IPS-11a (cell line): ENCODE results near the gene FNBP1.

Source experiments
- H3K4me3 ChIP-seq: one replicate; pipeline ENCODE4 v1.5.1; 2013; ENCODE audit warnings: low read depth, low read length, control low read depth

The FNBP1 gene

GRCh38 chr9:129865668-129866320 lies 177.2 kb downstream of the FNBP1 start:
- no peak overlapping the region for H3K4me3 ChIP-seq

- H3K4me3 ChIP-seq, result no peak overlapping the region
Observed at GRCh38 chr9:129864991-129865647, 177.9 kb downstream of the FNBP1 start.

DNA sequence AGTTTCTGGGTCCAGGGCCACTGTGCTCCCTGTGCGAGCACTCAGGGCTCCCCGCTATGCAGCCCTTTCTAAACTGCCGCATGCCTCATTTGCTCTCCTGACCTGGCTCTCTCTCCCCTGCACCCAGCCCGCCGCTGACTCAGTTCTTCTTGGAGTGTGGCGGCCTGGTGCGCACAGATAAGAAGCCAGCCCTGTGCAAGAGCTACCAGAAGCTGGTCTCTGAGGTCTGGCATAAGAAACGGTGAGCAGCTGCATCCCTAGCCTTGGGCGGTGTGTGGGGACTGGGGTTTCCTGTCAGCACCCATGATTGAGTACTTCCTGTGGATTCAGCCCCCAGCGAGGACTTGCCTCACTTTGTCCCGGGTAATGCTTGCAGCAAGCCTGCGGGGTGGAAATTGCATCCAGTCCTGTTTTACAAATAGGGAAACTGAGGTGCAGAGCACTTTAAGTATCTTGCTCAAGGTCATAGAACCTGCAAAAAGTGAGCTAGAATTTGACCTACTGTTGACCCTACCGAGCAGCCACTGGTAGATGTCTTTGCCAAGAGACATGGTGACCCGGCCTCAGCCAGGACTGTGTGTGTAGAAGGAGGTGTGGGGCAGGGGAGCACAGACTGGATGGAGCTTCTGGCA lies 179.8 kb downstream of the FNBP1 start:
- no peak overlapping the region for H3K4me3 ChIP-seq

- no peak overlapping the region for H3K4me3 ChIP-seq
Observed at GRCh38 chr9:129861447-129861827, 181.6 kb downstream of the FNBP1 start.

DNA sequence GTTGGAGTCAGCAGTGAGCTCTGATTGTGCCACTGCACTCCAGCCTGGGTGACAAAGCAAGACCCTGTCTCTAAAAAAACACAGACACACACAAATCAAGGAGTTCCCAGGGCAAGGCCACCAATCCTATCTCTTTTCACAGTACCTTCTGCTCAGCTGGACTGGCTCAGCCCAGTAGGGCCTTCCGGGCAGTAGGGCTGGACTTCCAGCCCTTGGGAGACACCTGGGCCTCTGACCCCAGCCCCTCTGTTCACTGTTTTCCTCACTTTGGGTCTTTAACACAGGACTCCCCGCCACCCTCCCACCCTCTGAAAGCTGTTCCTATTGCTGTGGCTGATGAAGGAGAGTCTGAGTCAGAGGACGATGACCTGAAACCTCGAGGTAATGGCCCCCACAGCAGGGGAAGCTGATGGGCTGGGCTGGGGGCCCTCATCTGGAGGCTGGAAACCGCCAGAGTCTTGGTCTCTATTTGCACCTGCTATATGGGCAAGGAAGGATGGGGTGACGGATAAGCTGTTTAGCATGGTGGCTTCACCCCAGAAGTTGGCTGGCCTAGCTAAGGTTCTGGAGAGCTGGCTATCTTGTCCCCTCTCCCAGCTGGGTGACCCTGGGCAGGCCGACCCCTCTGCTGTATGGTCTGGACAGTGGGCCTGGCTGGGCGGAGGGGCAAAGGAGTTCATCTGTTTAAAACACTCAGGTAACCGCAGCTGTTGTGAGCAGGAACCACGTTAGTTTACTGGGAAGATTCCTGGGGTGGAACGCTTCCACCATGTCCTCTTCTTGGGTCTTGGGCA lies 182.1 kb downstream of the FNBP1 start:
- H3K4me3 ChIP-seq, result no peak overlapping the region

DNA sequence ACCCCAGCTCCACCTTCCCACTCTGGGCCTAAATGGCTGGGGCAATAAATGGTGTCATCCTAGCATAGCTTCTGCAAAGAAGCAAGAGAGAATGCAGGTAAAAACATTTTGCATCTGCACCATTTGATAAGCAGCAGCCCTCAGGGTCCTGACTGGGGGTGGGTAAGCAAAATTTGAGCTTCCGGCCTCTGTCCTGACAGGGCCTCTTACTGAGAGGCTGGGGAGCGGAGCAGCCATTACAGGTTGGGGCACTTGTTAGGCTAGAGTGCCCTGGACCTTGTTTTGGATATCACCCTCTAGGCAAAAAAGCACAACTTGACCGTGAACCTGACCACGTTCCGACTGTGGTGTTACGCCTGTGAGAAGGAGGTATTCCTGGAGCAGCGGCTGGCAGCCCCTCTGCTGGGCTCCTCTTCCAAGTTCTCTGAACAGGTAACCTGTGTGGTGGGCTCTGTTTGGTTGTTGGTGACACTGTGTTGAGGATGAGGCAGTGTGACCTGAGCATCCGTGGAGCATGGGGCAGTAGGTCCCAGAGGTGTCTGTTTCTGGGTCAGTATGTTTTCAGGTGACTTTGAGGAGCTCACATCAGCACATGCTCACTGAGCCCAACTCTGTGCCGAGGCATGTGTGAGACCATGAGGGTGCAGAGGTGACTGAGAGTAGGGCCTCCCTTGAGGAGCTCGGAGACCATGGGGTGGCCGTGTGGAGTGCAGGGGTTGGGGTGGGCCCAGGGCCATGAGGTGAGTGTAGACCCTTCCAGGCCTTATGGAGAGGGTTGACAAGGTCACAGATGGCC lies 184.6 kb downstream of the FNBP1 start:
- no peak overlapping the region for H3K4me3 ChIP-seq

DNA sequence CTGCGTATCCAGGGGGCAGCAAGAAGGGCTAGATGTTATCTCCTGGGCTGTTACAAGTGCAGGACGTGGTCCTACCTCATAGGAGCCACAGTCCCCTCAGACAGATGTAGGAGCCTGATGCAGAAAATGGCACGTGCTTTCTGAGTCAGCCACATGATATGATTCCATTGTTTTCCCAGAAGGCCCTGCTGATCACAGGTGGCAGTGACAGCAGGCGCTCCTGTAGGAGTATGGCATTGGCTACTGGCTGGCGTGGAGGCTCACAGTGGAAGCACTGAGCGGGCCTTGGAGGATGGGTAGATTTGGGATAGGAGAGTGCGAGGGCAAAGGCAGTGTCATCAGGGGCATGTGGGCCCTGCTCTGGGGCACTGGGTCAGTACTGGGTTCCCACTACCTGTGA lies 185.8 kb downstream of the FNBP1 start:
- H3K4me3 ChIP-seq, result no peak overlapping the region

GRCh38 chr9:129854588-129855110 lies 188.3 kb downstream of the FNBP1 start:
- H3K4me3 ChIP-seq, result no peak overlapping the region

- H3K4me3 ChIP-seq, result no peak overlapping the region
Observed at GRCh38 chr9:129853614-129854013, 189.4 kb downstream of the FNBP1 start.

DNA sequence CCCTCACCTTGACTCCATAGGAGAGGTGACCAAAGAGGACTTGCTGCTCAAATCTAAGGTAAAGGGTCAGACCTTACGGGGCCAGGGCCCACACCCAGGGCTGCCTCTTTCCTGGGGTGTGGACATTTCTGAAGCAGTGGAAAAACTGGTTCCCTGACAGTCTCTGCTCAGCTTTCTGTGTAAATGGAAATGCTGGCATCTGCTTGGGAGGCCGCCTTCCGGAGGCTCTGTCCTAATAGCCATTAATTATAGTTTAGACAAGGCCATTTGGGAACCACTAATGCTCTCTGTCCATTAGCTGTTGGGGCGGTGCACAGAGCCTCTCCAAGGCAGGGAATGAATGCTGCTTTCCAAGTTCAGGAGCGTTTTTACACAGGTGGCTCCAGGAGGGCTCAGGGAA lies 190.4 kb downstream of the FNBP1 start:
- no peak overlapping the region for H3K4me3 ChIP-seq

- H3K4me3 ChIP-seq, result no peak overlapping the region
Observed at GRCh38 chr9:129851821-129852220, 191.2 kb downstream of the FNBP1 start.

DNA sequence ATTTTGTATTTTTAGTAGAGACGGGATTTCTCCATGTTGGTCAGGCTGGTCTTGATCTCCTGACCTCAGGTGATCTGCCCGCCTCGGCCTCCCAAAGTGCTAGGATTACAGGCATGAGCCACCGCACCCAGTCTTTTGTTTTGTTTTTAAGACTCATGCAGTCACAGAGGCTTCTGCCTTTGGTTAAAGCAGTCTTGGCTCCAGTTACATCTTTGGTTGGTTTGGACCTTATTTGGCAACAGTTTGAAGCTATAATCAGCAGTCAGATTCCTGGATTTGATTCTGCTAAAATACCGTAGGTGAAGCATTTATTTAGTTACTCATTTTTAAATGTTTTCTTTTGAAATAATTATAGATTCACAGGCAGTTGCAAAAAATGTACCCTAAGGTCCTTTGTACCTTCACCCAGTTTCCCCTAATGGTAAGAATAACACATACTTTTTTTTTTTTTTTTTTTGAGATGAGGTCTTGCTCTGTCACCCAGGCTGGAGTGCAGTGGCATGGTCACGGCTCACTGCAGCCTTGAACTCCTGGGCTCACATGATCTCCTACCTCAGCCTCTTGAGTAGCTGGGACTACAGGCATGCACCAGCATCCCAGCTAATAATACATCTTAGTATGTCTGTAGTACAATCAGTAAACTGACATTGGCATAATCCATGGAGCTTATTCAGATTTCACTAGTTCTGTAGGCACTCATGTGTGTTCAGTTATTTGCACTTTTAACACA lies 192.0 kb downstream of the FNBP1 start:
- no peak overlapping the region for H3K4me3 ChIP-seq

DNA sequence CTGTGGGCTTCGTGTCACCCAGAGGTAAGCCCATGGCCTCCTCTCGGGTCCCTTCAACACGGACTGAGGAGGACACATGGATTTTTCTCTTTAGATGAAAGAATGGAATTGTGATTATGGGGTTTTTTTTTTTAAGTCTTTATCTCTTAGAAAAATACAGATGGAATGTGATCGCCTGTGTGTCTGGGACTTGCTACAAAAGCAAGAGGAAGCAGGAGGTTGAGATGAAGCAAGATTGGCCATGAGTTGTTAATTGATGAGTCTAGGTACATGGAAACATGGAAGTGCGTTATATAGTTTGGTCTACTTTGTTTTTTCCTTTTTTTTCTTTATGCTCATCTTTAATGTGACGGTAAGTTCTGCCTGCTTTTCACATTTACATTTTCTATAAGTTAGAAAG lies 193.1 kb downstream of the FNBP1 start:
- no peak overlapping the region for H3K4me3 ChIP-seq

DNA sequence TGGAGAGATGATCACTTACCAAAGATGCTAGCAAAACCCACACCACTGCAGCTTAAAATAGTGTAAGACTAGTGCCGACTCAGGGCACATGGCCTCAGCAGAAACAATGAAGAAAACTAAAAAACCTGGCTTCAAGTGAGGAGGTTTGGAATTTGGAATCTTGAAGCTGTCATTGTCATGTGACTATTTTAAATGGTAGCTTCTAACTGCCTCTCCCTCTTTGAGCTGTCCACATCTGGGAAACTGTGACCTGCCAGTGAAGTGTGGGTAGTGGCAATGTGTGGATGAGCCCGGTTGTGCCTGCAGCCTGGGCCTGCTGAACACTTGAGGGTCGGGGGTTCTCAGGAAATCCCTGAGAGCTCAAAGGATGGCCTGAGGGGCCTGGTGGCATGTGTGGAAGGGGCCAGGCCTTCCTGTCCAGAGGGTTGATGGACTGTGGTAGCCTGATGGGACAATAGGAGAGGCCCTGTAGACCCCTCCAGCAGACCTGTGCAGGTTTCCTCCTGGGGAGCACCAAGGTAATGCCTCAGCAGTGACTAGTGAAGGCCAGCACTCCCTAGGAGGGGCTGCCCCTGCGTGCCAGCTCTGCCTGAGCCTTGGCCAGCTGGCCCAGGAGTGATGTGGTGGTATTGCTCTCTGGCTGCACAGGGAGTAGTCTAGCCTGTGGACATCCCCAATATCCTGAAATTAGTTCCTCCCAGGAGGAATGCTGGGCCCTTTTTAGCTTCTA lies 194.1 kb downstream of the FNBP1 start:
- H3K4me3 ChIP-seq, result no peak overlapping the region

DNA sequence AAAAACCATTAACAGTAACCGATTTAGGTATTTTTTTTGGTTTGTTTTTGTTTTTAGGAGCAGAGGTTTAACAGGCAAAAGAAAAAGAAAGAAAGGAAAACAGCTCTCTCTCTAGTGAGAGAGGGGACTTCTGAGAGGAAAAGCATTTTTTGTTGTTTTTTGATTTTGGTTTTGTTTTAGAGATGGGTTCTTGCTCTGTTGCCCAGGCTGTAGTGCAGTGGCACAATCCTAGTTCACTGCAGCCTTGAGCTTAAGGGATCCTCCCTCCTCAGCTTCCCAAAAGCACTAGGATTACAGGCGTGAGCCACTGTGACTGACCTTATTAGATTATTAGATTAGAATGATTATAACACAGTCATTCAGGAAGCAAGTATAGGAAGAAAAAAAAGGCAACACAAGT lies 197.6 kb downstream of the FNBP1 start:
- no peak overlapping the region for H3K4me3 ChIP-seq

DNA sequence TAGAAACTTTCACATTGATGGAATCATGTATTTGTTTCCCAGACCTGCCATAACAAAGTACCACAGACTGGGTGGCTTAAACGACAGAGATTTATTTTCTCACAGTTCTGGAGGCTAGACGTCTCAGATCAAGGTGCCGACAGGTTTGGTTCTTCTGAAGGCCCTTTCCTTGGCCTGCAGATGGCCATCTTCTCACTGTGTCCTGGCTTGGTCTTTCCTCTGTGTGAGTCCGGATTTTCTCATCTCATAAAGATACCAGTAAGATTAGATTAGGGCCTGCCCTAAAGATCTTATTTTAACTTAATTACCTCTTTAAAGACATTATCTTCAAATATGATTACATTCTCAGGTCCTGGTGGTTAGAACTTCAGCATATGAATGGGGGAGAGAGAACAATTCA lies 201.9 kb downstream of the FNBP1 start:
- no peak overlapping the region for H3K4me3 ChIP-seq

- H3K4me3 ChIP-seq, result no peak overlapping the region
Observed at GRCh38 chr9:129840034-129840433, 203.0 kb downstream of the FNBP1 start.

- no peak overlapping the region for H3K4me3 ChIP-seq
Observed at GRCh38 chr9:129839324-129840023, 203.5 kb downstream of the FNBP1 start.
